Endothelial cell (in vitro differentiated cells): ENCODE data around the gene NGB. TPM values are rescaled to one million over a fixed set of nuclear protein-coding genes. Genes with fewer than 3 reads are reported as not detected.

Source experiments
- DNase-seq: peaks from one replicate; pipeline ENCODE4 v3.0.0; 2021; ENCODE audit warnings: low spot score
- H3K27ac Mint-ChIP-seq: one replicate; pipeline ENCODE4 v1.8.0; 2021; ENCODE audit warnings: mixed read lengths, inconsistent platforms; ENCODE audit not compliant: unreplicated experiment
- H3K27me3 Mint-ChIP-seq: one replicate; pipeline ENCODE4 v1.8.0; 2021; ENCODE audit warnings: mild to moderate bottlenecking, moderate library complexity, mixed read lengths, inconsistent platforms; ENCODE audit not compliant: unreplicated experiment
- H3K36me3 Mint-ChIP-seq: one replicate; pipeline ENCODE4 v1.8.0; 2021; ENCODE audit warnings: mild to moderate bottlenecking, low read depth, mixed read lengths, inconsistent platforms; ENCODE audit not compliant: unreplicated experiment
- H3K4me1 Mint-ChIP-seq: one replicate; pipeline ENCODE4 v1.8.0; 2021; ENCODE audit warnings: mild to moderate bottlenecking, mixed read lengths, inconsistent platforms; ENCODE audit not compliant: unreplicated experiment
- H3K4me3 Mint-ChIP-seq: one replicate; pipeline ENCODE4 v1.8.0; 2021; ENCODE audit warnings: mild to moderate bottlenecking, mixed read lengths, inconsistent platforms; ENCODE audit not compliant: unreplicated experiment
- H3K9me3 Mint-ChIP-seq: one replicate; pipeline ENCODE4 v1.8.0; 2021; ENCODE audit warnings: mixed read lengths, inconsistent platforms; ENCODE audit not compliant: unreplicated experiment
- total RNA-seq: library from RNA; stranded (reverse); fragmentation: NEBNext Ultra II Directional; extraction: Animal tissue kit (Norgen Biotek cat#: 25700); gene quantifications from one replicate; pipeline ENCODE4 v1.2.1, GENCODE V29; 2021; ENCODE audit not compliant: unreplicated experiment
- TF ChIP-seq, protein P1 (sequence below): fragments of 200-600 bp; sonication (generic); IDR thresholded peaks from one replicate; pipeline ENCODE4 v1.5.0; 2021; ENCODE audit warnings: antibody characterized with exemption; ENCODE audit not compliant: unreplicated experiment

The NGB gene
- total RNA-seq, 1 donor from 2014 or later = not detected

DNA sequence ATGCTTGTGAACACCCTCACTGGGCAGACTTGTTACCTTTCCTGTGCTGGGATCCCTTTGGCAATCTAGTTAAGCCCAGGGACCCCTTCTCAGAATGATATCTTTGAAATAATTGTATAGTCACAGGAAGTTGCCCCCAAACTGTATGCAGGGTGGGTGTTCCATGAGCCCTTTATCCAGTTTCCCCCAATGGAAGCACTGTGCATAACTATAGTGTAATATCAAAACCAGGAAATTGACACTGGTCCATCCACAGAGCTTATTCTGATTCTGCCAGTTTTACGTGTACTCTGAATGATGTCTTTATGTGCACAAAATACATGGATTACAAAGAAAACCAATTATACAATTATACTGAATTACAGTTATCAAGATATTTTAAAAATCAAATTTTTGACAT, 24.2 kb downstream of the NGB start:
- TF ChIP-seq, protein P1, sequence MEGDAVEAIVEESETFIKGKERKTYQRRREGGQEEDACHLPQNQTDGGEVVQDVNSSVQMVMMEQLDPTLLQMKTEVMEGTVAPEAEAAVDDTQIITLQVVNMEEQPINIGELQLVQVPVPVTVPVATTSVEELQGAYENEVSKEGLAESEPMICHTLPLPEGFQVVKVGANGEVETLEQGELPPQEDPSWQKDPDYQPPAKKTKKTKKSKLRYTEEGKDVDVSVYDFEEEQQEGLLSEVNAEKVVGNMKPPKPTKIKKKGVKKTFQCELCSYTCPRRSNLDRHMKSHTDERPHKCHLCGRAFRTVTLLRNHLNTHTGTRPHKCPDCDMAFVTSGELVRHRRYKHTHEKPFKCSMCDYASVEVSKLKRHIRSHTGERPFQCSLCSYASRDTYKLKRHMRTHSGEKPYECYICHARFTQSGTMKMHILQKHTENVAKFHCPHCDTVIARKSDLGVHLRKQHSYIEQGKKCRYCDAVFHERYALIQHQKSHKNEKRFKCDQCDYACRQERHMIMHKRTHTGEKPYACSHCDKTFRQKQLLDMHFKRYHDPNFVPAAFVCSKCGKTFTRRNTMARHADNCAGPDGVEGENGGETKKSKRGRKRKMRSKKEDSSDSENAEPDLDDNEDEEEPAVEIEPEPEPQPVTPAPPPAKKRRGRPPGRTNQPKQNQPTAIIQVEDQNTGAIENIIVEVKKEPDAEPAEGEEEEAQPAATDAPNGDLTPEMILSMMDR = no peak
- Mint-ChIP-seq H3K4me1 (no peaks in the 10 kb centered on the region), H3K9me3 (no peaks in the 10 kb centered on the region), H3K27ac (no peak overlapping the region), H3K4me3 (no peak overlapping the region), H3K27me3 (peaks cover 3% of the 10 kb centered on the region), H3K36me3 (no peaks in the 10 kb centered on the region)
- no peak for DNase-seq

DNA sequence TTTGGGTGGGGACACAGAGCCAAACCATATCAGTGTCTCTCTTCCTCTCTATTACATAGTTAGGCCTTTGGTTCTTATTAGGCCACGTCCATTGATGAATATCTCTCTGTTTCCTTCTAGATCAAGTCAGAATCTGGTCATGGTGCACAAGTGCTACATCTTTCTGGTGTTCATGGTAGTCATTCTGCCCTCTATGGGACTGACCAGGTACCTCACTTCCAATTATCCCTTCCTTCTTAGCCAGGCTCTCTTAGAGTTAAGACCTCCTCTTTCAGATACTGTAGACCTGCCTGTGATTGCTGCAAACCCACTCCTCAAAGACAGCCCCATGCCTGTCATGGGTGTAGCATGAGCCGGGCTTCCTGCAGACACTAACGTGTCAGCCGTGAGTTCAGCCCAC, 25.2 kb downstream of the NGB start:
- Mint-ChIP-seq H3K9me3 (no peaks in the 10 kb centered on the region), H3K27ac (no peak overlapping the region), H3K4me3 (no peak overlapping the region), H3K27me3 (peaks cover 3% of the 10 kb centered on the region), H3K4me1 (no peaks in the 10 kb centered on the region), H3K36me3 (no peaks in the 10 kb centered on the region)
- DNase-seq = no peak
- TF ChIP-seq, protein P1 = no peak

DNA sequence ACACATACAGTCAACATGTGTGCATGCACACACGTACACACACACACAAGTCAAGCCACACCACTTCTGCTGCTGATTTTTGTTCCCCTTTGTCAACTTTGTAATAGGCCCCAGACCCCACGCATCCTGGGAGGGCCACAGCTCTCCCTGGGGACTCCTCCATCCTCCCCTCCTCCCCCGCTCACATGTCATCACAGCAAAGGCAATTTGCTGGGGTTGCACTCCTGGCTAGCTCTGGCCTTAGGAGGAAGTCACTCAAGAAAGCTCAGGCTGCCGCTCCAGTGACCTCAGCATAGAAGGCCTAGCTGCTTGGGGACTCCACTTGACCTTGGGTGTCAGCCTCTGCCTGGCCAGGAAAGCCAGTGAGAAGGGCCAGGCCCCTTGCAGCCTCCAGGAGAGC, 27.2 kb downstream of the NGB start:
- Mint-ChIP-seq H3K27ac (no peak overlapping the region), H3K4me3 (no peak overlapping the region), H3K27me3 (peaks cover 5% of the 10 kb centered on the region), H3K4me1 (no peaks in the 10 kb centered on the region), H3K36me3 (no peaks in the 10 kb centered on the region), H3K9me3 (no peaks in the 10 kb centered on the region)
- DNase-seq = no peak
- TF ChIP-seq, protein P1 = no peak

DNA sequence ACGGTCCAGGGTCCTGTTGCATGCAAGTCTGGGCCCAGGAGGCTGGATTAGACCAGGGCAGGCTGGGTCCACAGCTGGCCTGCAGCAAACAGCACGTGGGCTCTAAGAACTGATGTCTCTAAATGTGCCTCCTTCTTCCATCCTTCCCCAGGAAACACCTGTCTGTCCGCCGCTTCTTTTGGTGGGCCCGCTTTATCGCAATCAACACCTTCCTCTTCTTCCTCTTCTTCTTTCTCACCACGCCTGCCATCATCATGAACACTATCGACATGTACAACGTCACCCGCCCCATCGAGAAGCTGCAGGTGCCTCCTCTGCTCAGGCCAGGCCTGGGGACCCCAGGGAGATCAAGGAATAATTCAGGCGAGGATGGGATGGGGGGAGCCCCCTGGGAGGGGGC, 28.3 kb downstream of the NGB start:
- H3K9me3 Mint-ChIP-seq = no peaks in the 10 kb centered on the region
- H3K27ac Mint-ChIP-seq = no peak overlapping the region
- TF ChIP-seq, protein P1 = no peak
- no peaks in the 10 kb centered on the region for H3K4me1 Mint-ChIP-seq
- no peak overlapping the region for H3K4me3 Mint-ChIP-seq
- DNase-seq = no peak
- H3K27me3 Mint-ChIP-seq = peaks cover 5% of the 10 kb centered on the region
- H3K36me3 Mint-ChIP-seq = no peaks in the 10 kb centered on the region

DNA sequence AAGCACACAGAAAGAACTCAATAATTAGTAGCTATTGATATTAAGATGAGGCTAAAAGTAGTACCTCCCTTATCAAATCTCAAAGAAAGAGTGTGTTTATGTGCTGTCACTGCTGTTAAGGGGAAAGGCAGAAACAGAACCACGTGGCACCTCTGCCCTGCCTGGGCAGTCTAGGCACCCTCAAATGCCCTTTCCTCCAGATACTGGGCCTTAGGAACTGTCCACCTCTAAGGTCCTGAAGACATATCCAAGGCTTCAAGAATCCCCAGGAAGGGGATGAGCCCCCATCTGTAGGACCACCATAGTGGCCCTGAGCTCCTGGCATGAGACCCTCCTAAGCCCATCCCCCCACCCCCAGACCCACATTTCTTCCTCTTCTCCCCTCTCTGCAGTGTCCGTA, 29.1 kb downstream of the NGB start:
- Mint-ChIP-seq H3K4me1 (no peaks in the 10 kb centered on the region), H3K4me3 (no peak overlapping the region), H3K27ac (no peak overlapping the region), H3K27me3 (peaks cover 6% of the 10 kb centered on the region), H3K9me3 (no peaks in the 10 kb centered on the region), H3K36me3 (no peaks in the 10 kb centered on the region)
- DNase-seq = no peak
- TF ChIP-seq, protein P1 = no peak
